Nephron progenitor cell (in vitro differentiated cells): Measurements from ENCODE around the gene SKAP2.

Experiments used
- DNase-seq: peaks from one replicate; pipeline ENCODE4 v3.0.0; 2021
- H3K27ac Mint-ChIP-seq: 2 replicates; pipeline ENCODE4 v1.8.0; 2021; ENCODE audit warnings: mild to moderate bottlenecking, moderate library complexity, mixed read lengths
- H3K27me3 Mint-ChIP-seq: 2 replicates; pipeline ENCODE4 v1.8.0; 2021; ENCODE audit warnings: mild to moderate bottlenecking, low read depth, mixed read lengths; ENCODE audit not compliant: poor library complexity
- H3K36me3 Mint-ChIP-seq: 2 replicates; pipeline ENCODE4 v1.8.0; 2021; ENCODE audit warnings: low read depth, mixed read lengths
- H3K4me1 Mint-ChIP-seq: 2 replicates; pipeline ENCODE4 v1.8.0; 2021; ENCODE audit warnings: mixed read lengths
- H3K4me3 Mint-ChIP-seq: 2 replicates; pipeline ENCODE4 v1.8.0; 2021; ENCODE audit warnings: mild to moderate bottlenecking, moderate library complexity, mixed read lengths
- H3K9me3 Mint-ChIP-seq: 2 replicates; pipeline ENCODE4 v1.8.0; 2021; ENCODE audit warnings: mild to moderate bottlenecking, moderate library complexity, mixed read lengths
- TF ChIP-seq, protein P1 (sequence below): fragments of 200-600 bp; sonication (generic); IDR thresholded peaks from 2 replicates; pipeline ENCODE4 v1.5.0; 2021; ENCODE audit warnings: antibody characterized with exemption

The SKAP2 gene

DNA sequence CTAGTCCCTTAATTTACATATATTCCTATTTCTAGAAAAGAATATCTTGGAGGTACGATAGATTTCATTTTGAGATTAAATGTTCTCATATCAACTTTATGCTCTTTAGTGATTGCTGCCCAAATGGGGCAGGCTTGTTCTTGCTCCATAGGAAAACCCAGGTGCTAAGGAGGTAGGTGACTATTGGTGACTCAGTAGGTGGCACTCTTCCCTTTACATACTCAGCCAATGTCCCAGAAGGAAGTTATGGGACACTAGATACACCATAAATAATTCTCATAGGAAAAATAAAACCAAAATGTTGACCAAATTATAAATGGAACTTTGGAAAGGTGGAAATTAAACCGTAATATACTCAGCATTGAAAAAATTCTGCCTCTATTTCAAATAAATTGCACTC is 4.0 kb downstream of the SKAP2 start:
- H3K27me3 Mint-ChIP-seq: peaks cover 2% of the 10 kb centered on the region
- TF ChIP-seq, protein P1, sequence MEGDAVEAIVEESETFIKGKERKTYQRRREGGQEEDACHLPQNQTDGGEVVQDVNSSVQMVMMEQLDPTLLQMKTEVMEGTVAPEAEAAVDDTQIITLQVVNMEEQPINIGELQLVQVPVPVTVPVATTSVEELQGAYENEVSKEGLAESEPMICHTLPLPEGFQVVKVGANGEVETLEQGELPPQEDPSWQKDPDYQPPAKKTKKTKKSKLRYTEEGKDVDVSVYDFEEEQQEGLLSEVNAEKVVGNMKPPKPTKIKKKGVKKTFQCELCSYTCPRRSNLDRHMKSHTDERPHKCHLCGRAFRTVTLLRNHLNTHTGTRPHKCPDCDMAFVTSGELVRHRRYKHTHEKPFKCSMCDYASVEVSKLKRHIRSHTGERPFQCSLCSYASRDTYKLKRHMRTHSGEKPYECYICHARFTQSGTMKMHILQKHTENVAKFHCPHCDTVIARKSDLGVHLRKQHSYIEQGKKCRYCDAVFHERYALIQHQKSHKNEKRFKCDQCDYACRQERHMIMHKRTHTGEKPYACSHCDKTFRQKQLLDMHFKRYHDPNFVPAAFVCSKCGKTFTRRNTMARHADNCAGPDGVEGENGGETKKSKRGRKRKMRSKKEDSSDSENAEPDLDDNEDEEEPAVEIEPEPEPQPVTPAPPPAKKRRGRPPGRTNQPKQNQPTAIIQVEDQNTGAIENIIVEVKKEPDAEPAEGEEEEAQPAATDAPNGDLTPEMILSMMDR: peak; percentile 12
- no peak for DNase-seq
- no peaks in the 10 kb centered on the region for H3K36me3 Mint-ChIP-seq
- no peaks in the 10 kb centered on the region for H3K9me3 Mint-ChIP-seq
- H3K4me3 Mint-ChIP-seq: peak overlapping the region; percentile 46
- peaks cover 92% of the 10 kb centered on the region for H3K4me1 Mint-ChIP-seq
- no peak overlapping the region for H3K27ac Mint-ChIP-seq

DNA sequence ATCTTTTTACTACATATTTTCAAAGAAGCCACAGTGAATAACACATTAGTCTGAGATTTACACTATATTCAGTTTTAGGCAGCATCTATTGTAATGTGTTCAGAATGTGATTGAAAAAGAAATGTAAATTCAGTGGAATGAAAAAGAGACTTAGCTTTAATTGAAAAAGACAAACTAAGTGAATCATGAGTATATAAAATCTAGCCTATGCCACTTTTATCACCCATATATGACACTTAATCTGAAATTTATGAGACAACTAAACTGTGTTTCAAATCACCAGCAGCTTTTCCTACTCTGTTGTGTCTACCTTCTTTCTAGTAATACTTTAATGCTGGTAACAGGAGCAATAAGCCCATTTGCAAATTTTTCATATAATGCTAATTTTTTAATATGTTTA is 4.7 kb downstream of the SKAP2 start:
- Mint-ChIP-seq H3K9me3 (no peaks in the 10 kb centered on the region), H3K27ac (peak overlapping the region; percentile 100), H3K36me3 (no peaks in the 10 kb centered on the region), H3K4me1 (peaks cover 92% of the 10 kb centered on the region), H3K4me3 (peak overlapping the region; percentile 95), H3K27me3 (peaks cover 2% of the 10 kb centered on the region)
- DNase-seq: no peak
- TF ChIP-seq, protein P1: no peak

DNA sequence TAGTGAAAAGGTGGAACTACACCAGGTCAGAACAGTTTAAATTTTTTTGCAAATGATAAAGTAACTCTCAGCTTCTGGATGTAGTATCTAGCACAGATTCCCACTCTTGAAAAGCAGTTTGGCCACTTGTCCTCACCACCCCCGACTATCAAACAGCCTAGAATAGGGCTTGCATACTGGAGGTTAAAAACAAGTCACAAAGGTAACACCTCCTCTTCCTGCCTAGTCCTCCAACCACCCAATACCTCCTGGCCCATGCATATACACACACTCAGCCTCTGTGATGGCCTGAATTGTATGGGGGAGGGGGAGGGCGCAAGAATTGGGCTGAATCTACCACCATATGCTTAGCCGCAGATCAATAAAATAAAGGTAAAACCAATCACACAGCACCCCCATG is 5.7 kb downstream of the SKAP2 start:
- Mint-ChIP-seq H3K27ac (peak overlapping the region; percentile 100), H3K9me3 (no peaks in the 10 kb centered on the region), H3K27me3 (peaks cover under 1% of the 10 kb centered on the region), H3K4me1 (peaks cover 95% of the 10 kb centered on the region), H3K4me3 (peak overlapping the region; percentile 95), H3K36me3 (peaks cover 2% of the 10 kb centered on the region)
- TF ChIP-seq, protein P1: no peak
- DNase-seq: peak; percentile 16

DNA sequence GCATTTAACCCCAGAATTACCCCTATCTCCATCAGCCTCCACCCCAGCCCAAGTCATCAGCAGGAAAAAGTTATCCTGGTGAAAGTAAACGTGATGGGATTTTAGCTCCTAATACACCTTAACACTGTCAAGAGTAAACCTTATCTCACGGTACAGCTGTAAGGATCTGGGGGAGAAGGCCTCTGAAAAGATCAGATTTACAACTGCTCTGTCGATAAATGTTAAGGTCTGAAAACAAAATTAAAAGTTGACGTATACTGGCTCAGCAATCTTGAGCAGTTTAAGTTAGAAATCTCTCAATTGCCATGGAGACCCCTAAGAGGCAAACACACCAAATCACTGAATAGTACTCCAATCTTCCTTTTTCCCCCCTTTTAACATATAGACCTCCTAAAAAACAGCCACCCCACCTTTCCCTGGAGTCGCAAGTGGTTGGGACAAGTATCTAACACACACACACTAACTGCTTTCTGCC is 6.1 kb downstream of the SKAP2 start:
- DNase-seq: no peak
- Mint-ChIP-seq H3K27ac (peak overlapping the region; percentile 100), H3K9me3 (no peaks in the 10 kb centered on the region), H3K27me3 (no peaks in the 10 kb centered on the region), H3K4me1 (peaks cover 95% of the 10 kb centered on the region), H3K36me3 (peaks cover 5% of the 10 kb centered on the region), H3K4me3 (peak overlapping the region; percentile 95)
- TF ChIP-seq, protein P1: no peak

DNA sequence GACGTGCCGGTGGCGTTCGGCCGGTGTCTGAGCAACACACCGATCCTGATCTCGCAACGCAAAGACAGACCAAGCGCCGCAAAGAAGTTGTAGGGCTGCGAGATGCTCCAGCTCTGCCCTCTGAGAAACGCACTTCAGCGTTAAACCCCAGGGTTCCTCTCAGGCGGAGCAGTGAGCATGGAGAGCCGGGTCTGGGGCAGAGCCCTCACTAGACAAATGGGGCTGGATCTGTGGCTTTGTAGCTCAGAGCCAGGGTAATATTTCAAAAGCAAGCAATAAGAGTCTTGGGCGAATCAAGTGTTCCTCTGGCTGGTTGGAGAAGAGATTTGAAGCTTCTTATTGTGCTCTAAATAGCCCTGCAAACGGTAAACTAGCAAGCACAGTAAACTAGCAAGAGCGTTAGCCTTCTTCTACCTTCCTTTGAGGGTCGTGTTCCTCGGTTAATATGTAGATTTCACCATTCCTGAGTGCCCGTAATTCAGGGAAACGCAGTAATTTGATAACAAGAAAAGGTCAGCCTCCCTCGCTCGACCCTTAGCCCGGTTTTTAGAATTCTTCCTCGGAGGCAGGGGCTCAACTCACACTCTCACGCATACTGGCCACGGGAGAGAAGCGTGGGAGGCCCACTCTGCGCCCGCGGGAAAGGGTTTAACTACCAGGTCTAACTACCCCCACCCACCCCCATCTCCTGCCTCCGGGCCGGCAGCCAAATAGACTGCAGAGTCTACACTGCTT is 6.7 kb downstream of the SKAP2 start:
- Mint-ChIP-seq H3K4me1 (peaks cover 93% of the 10 kb centered on the region), H3K27ac (peak overlapping the region; percentile 100), H3K36me3 (peaks cover 5% of the 10 kb centered on the region), H3K27me3 (no peaks in the 10 kb centered on the region), H3K9me3 (no peaks in the 10 kb centered on the region), H3K4me3 (peak overlapping the region; percentile 95)
- TF ChIP-seq, protein P1: no peak
- peak; percentile 72 for DNase-seq

DNA sequence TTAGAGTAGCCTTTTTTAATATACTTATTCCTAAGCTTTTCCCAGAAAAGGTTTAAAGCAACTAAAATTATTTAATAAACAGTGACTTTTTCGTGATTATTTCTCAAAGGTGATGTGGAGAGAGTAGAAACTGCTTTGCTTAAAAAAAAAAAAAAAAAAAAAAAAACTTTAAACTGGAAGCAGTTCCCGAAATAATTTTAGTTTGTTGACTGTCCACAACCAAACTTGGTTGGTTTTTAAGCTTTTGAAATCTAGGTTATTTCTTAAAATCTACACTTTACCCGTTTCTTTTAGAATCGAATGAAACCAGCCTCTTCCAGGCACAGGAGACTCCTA is 7.3 kb downstream of the SKAP2 start:
- peak overlapping the region; percentile 100 for H3K27ac Mint-ChIP-seq
- no peaks in the 10 kb centered on the region for H3K27me3 Mint-ChIP-seq
- no peak for DNase-seq
- H3K36me3 Mint-ChIP-seq: peaks cover 5% of the 10 kb centered on the region
- peak overlapping the region; percentile 95 for H3K4me3 Mint-ChIP-seq
- no peaks in the 10 kb centered on the region for H3K9me3 Mint-ChIP-seq
- peaks cover 88% of the 10 kb centered on the region for H3K4me1 Mint-ChIP-seq
- TF ChIP-seq, protein P1: no peak
